Cardiac fibroblast (primary cell): ENCODE results near the gene ANKRD55.

ENCODE experiments used
- DNase-seq, 2 donors: peaks; one replicate each; pipeline versions ENCODE4 v3.0.0 to v3.0.0-alpha.2; 2010; ENCODE audit warnings: low read depth in 2 of 2
- H3K4me3 ChIP-seq, 2 donors: replicated peaks in 1 of 2; 1 replicate in 1 of 2; 2 replicates in 1 of 2; pipeline ENCODE4 v1.5.1; 2011; ENCODE audit warnings: low read depth in 2 of 2, low read length in 2 of 2, mild to moderate bottlenecking in 2 of 2, moderate library complexity in 1 of 2
- CTCF ChIP-seq: IDR thresholded peaks from one replicate; pipeline ENCODE4 v1.5.1; 2011; ENCODE audit warnings: low read depth, mild to moderate bottlenecking, low read length, inconsistent platforms

The ANKRD55 gene

GRCh38 chr5:56192246-56192645 is 40.9 kb downstream of the ANKRD55 start:
- DNase-seq: no peak
- H3K4me3 ChIP-seq: no peak overlapping the region
- TF ChIP-seq CTCF: no peak

- no peak for TF ChIP-seq CTCF
These were observed 41.5 kb downstream of the ANKRD55 start for GRCh38 chr5:56191656-56192055.

GRCh38 chr5:56190497-56190896 is 42.6 kb downstream of the ANKRD55 start:
- no peak overlapping the region for H3K4me3 ChIP-seq
- no peak for TF ChIP-seq CTCF
- peak; percentile 87 to 95 for DNase-seq

More at GRCh38 chr5:56191656-56192055, 41.5 kb downstream of the ANKRD55 start:
- H3K4me3 ChIP-seq: no peak overlapping the region
- DNase-seq: no peak

- no peak for DNase-seq
- H3K4me3 ChIP-seq: no peak overlapping the region
- TF ChIP-seq CTCF: no peak
These were observed 47.3 kb downstream of the ANKRD55 start for GRCh38 chr5:56185768-56186311.

GRCh38 chr5:56183506-56183905 is 49.6 kb downstream of the ANKRD55 start:
- H3K4me3 ChIP-seq: no peak overlapping the region
- peak; percentile 80 to 97 for DNase-seq
- no peak for TF ChIP-seq CTCF

- DNase-seq: no peak
- no peak for TF ChIP-seq CTCF
- H3K4me3 ChIP-seq: no peak overlapping the region
These were observed 53.7 kb downstream of the ANKRD55 start for GRCh38 chr5:56179442-56179841.

- DNase-seq: no peak
- no peak overlapping the region for H3K4me3 ChIP-seq
- no peak for TF ChIP-seq CTCF
These were observed 54.3 kb downstream of the ANKRD55 start for GRCh38 chr5:56178823-56179222.
